HUES48 (cell line): Measurements from ENCODE around the gene PCSK7.
A peak's percentile ranks its signal among the peaks of the same experiment; 100 is the strongest.

ENCODE experiments used
- H3K27ac ChIP-seq: one replicate; pipeline ENCODE4 v1.7.0; 2013; ENCODE audit warnings: low read depth, low read length, inconsistent platforms
- H3K27me3 ChIP-seq: 2 replicates; pipeline ENCODE4 v1.6.1; 2013; ENCODE audit warnings: mild to moderate bottlenecking, low read length; ENCODE audit not compliant: control insufficient read depth, insufficient read depth
- H3K36me3 ChIP-seq: 2 replicates; pipeline ENCODE4 v1.6.1; 2013; ENCODE audit warnings: low read length; ENCODE audit not compliant: control insufficient read depth, insufficient read depth
- H3K4me1 ChIP-seq: 2 replicates; pipeline ENCODE4 v1.6.1; 2013; ENCODE audit warnings: mild to moderate bottlenecking, low read length; ENCODE audit not compliant: control insufficient read depth, insufficient read depth
- H3K4me3 ChIP-seq: 2 replicates; pipeline ENCODE4 v1.5.1; 2013; ENCODE audit warnings: mild to moderate bottlenecking, low read depth, low read length
- H3K9ac ChIP-seq: 2 replicates; pipeline ENCODE4 v1.6.1; 2013; ENCODE audit warnings: mild to moderate bottlenecking, low read depth, low read length, moderate library complexity
- H3K9me3 ChIP-seq: 2 replicates; pipeline ENCODE4 v1.6.1; 2013; ENCODE audit warnings: low read length; ENCODE audit not compliant: control insufficient read depth, insufficient read depth

Gene PCSK7

GRCh38 chr11:117200813-117201657 is 30.8 kb downstream of the PCSK7 start:
- Histone ChIP-seq H3K27ac (peak overlapping the region; percentile 95), H3K9ac (peak overlapping the region; percentile 90; the same call in 1 of the 2 replicates)

GRCh38 chr11:117199916-117200812 is 31.7 kb downstream of the PCSK7 start:
- H3K4me3 ChIP-seq = peak overlapping the region; percentile 74
- no peaks in the 10 kb centered on the region for H3K9me3 ChIP-seq
- peak overlapping the region; percentile 90 for H3K9ac ChIP-seq
- H3K27me3 ChIP-seq = no peaks in the 10 kb centered on the region
- H3K4me1 ChIP-seq = peaks cover 34% of the 10 kb centered on the region
- H3K27ac ChIP-seq = peak overlapping the region; percentile 95
- H3K36me3 ChIP-seq = peaks cover 34% of the 10 kb centered on the region

More at GRCh38 chr11:117200813-117201657, 30.8 kb downstream of the PCSK7 start:
- Histone ChIP-seq H3K4me3 (peak overlapping the region; percentile 74), H3K36me3 (peaks cover 33% of the 10 kb centered on the region), H3K4me1 (peaks cover 34% of the 10 kb centered on the region), H3K27me3 (no peaks in the 10 kb centered on the region), H3K9me3 (no peaks in the 10 kb centered on the region)

- H3K9me3 ChIP-seq = no peaks in the 10 kb centered on the region
- H3K9ac ChIP-seq = peak within 1 kb of the TSS; percentile 90
- peak within 1 kb of the TSS; percentile 74 for H3K4me3 ChIP-seq
- peak within 1 kb of the TSS; percentile 95 for H3K27ac ChIP-seq
- no peaks in the 10 kb centered on the region for H3K27me3 ChIP-seq
- H3K36me3 ChIP-seq = peaks cover 25% of the 10 kb centered on the region
- peaks cover 34% of the 10 kb centered on the region for H3K4me1 ChIP-seq
Observed at GRCh38 chr11:117199053-117199915, 32.6 kb downstream of the PCSK7 start, which contains the start of gene TAGLN. Gene TAGLN, plus strand, starts transcription at chr11:117199370. Its CDS starts 3,644 bp downstream, at chr11:117203014.

GRCh38 chr11:117198613-117199012 is 33.3 kb downstream of the PCSK7 start:
- peaks cover 19% of the 10 kb centered on the region for H3K36me3 ChIP-seq
- peak overlapping the region; percentile 74 for H3K4me3 ChIP-seq
- peaks cover 34% of the 10 kb centered on the region for H3K4me1 ChIP-seq
- peak overlapping the region; percentile 58 for H3K9ac ChIP-seq
- H3K27me3 ChIP-seq = no peaks in the 10 kb centered on the region
- H3K27ac ChIP-seq = peak overlapping the region; percentile 95
- H3K9me3 ChIP-seq = no peaks in the 10 kb centered on the region

GRCh38 chr11:117197516-117198456 is 34.1 kb downstream of the PCSK7 start:
- Histone ChIP-seq H3K9ac (peak overlapping the region; percentile 58), H3K9me3 (no peaks in the 10 kb centered on the region), H3K27ac (peak overlapping the region; percentile 95), H3K36me3 (peaks cover 14% of the 10 kb centered on the region), H3K4me1 (peaks cover 34% of the 10 kb centered on the region), H3K27me3 (no peaks in the 10 kb centered on the region), H3K4me3 (peak overlapping the region; percentile 74)

- Histone ChIP-seq H3K9ac (no peak overlapping the region), H3K4me3 (no peak overlapping the region), H3K27ac (no peak overlapping the region), H3K9me3 (no peaks in the 10 kb centered on the region), H3K36me3 (peaks cover 11% of the 10 kb centered on the region), H3K27me3 (no peaks in the 10 kb centered on the region), H3K4me1 (peaks cover 34% of the 10 kb centered on the region)
Observed at GRCh38 chr11:117197006-117197405, 34.9 kb downstream of the PCSK7 start.

- Histone ChIP-seq H3K9ac (no peak overlapping the region), H3K27ac (no peak overlapping the region), H3K36me3 (peaks cover 11% of the 10 kb centered on the region; the same call in 1 of the 2 replicates), H3K4me3 (no peak overlapping the region), H3K27me3 (no peaks in the 10 kb centered on the region), H3K9me3 (no peaks in the 10 kb centered on the region), H3K4me1 (peaks cover 23% of the 10 kb centered on the region)
Observed at GRCh38 chr11:117195761-117196160, 36.1 kb downstream of the PCSK7 start.

- Histone ChIP-seq H3K36me3 (peaks cover 15% of the 10 kb centered on the region), H3K4me1 (peaks cover 18% of the 10 kb centered on the region), H3K4me3 (no peak overlapping the region)
Observed at GRCh38 chr11:117195258-117195657, 36.6 kb downstream of the PCSK7 start.

GRCh38 chr11:117194267-117194666 is 37.6 kb downstream of the PCSK7 start:
- H3K4me3 ChIP-seq = no peak overlapping the region
- H3K4me1 ChIP-seq = peaks cover 9% of the 10 kb centered on the region
- H3K36me3 ChIP-seq = peaks cover 19% of the 10 kb centered on the region
- no peaks in the 10 kb centered on the region for H3K27me3 ChIP-seq
- H3K27ac ChIP-seq = no peak overlapping the region
- no peaks in the 10 kb centered on the region for H3K9me3 ChIP-seq
- H3K9ac ChIP-seq = no peak overlapping the region

More at GRCh38 chr11:117195258-117195657, 36.6 kb downstream of the PCSK7 start:
- H3K9me3 ChIP-seq = no peaks in the 10 kb centered on the region
- H3K9ac ChIP-seq = no peak overlapping the region
- no peak overlapping the region for H3K27ac ChIP-seq
- H3K27me3 ChIP-seq = no peaks in the 10 kb centered on the region
